GM18526 (cell line): ENCODE data around the gene DHCR24.

Experiments
- POLR2A ChIP-seq: IDR thresholded peaks from 3 replicates; pipeline ENCODE4 v1.6.1; 2011; ENCODE audit not compliant: insufficient read length; ENCODE audit errors: extremely low read depth

The DHCR24 gene

GRCh38 chr1:54819733-54820132, 67.3 kb downstream of the DHCR24 start:
- no peak for TF ChIP-seq POLR2A

- TF ChIP-seq POLR2A = no peak
These were observed 67.8 kb downstream of the DHCR24 start for GRCh38 chr1:54819195-54819536.

- TF ChIP-seq POLR2A = no peak
These were observed 68.4 kb downstream of the DHCR24 start for GRCh38 chr1:54818461-54819194.

- no peak for TF ChIP-seq POLR2A
These were observed 70.0 kb downstream of the DHCR24 start for GRCh38 chr1:54816951-54817350.

GRCh38 chr1:54816130-54816529, 70.9 kb downstream of the DHCR24 start:
- no peak for TF ChIP-seq POLR2A

- TF ChIP-seq POLR2A = no peak
These were observed 71.7 kb downstream of the DHCR24 start for GRCh38 chr1:54815086-54815876.

- no peak for TF ChIP-seq POLR2A
These were observed 72.4 kb downstream of the DHCR24 start for GRCh38 chr1:54814571-54814970.

- TF ChIP-seq POLR2A = no peak
These were observed 72.9 kb downstream of the DHCR24 start for GRCh38 chr1:54814126-54814498.

- no peak for TF ChIP-seq POLR2A
These were observed 73.4 kb downstream of the DHCR24 start for GRCh38 chr1:54813485-54814125.

GRCh38 chr1:54812801-54813484, 74.1 kb downstream of the DHCR24 start:
- no peak for TF ChIP-seq POLR2A

GRCh38 chr1:54811739-54812655, 75.0 kb downstream of the DHCR24 start:
- TF ChIP-seq POLR2A = no peak

- no peak for TF ChIP-seq POLR2A
These were observed 75.9 kb downstream of the DHCR24 start for GRCh38 chr1:54811066-54811465.

GRCh38 chr1:54810153-54810942, 76.6 kb downstream of the DHCR24 start:
- TF ChIP-seq POLR2A = no peak
